DMS53 treated with DMSO at 0.1 percent for 48 hours (cell line): Measurements from ENCODE around the gene KANSL1.
A peak's percentile ranks its signal among the peaks of the same experiment; 100 is the strongest.
"Not testable (repeated sequence)": the region's sequence is repeated elsewhere in the genome, so short reads cannot be mapped to it uniquely, and the experiment has no call there.

ENCODE experiments used
- DNase-seq: peaks from one replicate; lab custom pipeline; 2025; ENCODE audit not compliant: unreplicated experiment; lab: John Stamatoyannopoulos, UW

The KANSL1 gene

GRCh38 chr17:46193151-46193625 lies at the start of gene KANSL1:
Gene KANSL1, minus strand, starts transcription at chr17:46193429. Its CDS starts 21,286 bp downstream, at chr17:46172143.
- DNase-seq = peak; percentile 93

- not testable (repeated sequence) for DNase-seq
These were observed 38.1 kb upstream of the KANSL1 start for GRCh38 chr17:46231359-46231758.

- peak; percentile 98 for DNase-seq
These were observed 32.1 kb upstream of the KANSL1 start for GRCh38 chr17:46225274-46225794.

GRCh38 chr17:46224864-46225263 lies 31.6 kb upstream of the KANSL1 start:
- DNase-seq = not testable (repeated sequence)

GRCh38 chr17:46223041-46223440 lies 29.8 kb upstream of the KANSL1 start:
- DNase-seq = not testable (repeated sequence)

- no peak for DNase-seq
These were observed 23.5 kb upstream of the KANSL1 start for GRCh38 chr17:46216682-46217081.

GRCh38 chr17:46212634-46213435 lies 19.6 kb upstream of the KANSL1 start:
- DNase-seq = peak; percentile 81

- DNase-seq = no peak
These were observed 15.8 kb upstream of the KANSL1 start for GRCh38 chr17:46208997-46209396.

GRCh38 chr17:46205975-46206374 lies 12.7 kb upstream of the KANSL1 start:
- DNase-seq = no peak

- DNase-seq = no peak
These were observed 9.2 kb upstream of the KANSL1 start for GRCh38 chr17:46202424-46202823.

- DNase-seq = no peak
These were observed 8.3 kb upstream of the KANSL1 start for GRCh38 chr17:46201491-46201890.

GRCh38 chr17:46200197-46200596 lies 7.0 kb upstream of the KANSL1 start:
- no peak for DNase-seq

- no peak for DNase-seq
These were observed 6.2 kb upstream of the KANSL1 start for GRCh38 chr17:46199379-46199778.

GRCh38 chr17:46198233-46198632 lies 5.0 kb upstream of the KANSL1 start:
- no peak for DNase-seq

- DNase-seq = no peak
These were observed 4.3 kb upstream of the KANSL1 start for GRCh38 chr17:46197530-46197929.

GRCh38 chr17:46195939-46196716 lies 2.9 kb upstream of the KANSL1 start:
- no peak for DNase-seq

- DNase-seq = no peak
These were observed 2.1 kb upstream of the KANSL1 start for GRCh38 chr17:46195217-46195855.

GRCh38 chr17:46194393-46195216 lies 1.4 kb upstream of the KANSL1 start:
- peak; percentile 53 for DNase-seq

- peak; percentile 94 for DNase-seq
These were observed 580 bp upstream of the KANSL1 start for GRCh38 chr17:46193626-46194392.
